Skeletal muscle satellite cell (primary cell): ENCODE results near the gene CDY1. TPM values are rescaled to one million over a fixed set of nuclear protein-coding genes. Genes with fewer than 3 reads are reported as not detected.
"Not testable (repeated sequence)": the region's sequence is repeated elsewhere in the genome, so short reads cannot be mapped to it uniquely, and the experiment has no call there.

Experiments used
- H3K27me3 ChIP-seq: 2 replicates; pipeline ENCODE4 v1.7.0; 2013; ENCODE audit warnings: low read length; ENCODE audit not compliant: control insufficient read depth, insufficient read depth
- H3K36me3 ChIP-seq: 2 replicates; pipeline ENCODE4 v1.7.0; 2013; ENCODE audit warnings: mild to moderate bottlenecking, control low read depth, low read length; ENCODE audit not compliant: insufficient read depth
- H3K4me1 ChIP-seq: 2 replicates; pipeline ENCODE4 v1.7.0; 2013; ENCODE audit warnings: low read length; ENCODE audit not compliant: control insufficient read depth, insufficient read depth
- H3K4me2 ChIP-seq: 2 replicates; pipeline ENCODE4 v1.7.0; 2013; ENCODE audit warnings: mild to moderate bottlenecking, low read length
- H3K4me3 ChIP-seq: 2 replicates; pipeline ENCODE4 v1.7.0; 2013; ENCODE audit warnings: low read length
- H3K9ac ChIP-seq: 2 replicates; pipeline ENCODE4 v1.7.0; 2013; ENCODE audit warnings: mild to moderate bottlenecking, low read depth, low read length, moderate library complexity
- H3K9me3 ChIP-seq: replicated peaks from 2 replicates; pipeline ENCODE4 v1.7.0; 2013; ENCODE audit warnings: mild to moderate bottlenecking, control low read depth, low read length
- total RNA-seq: library from RNA; depleted of rRNA; stranded (reverse); fragments of >200 nt; gene quantifications from 2 replicates; pipeline ENCODE4 v1.2.3, GENCODE V29; 2012; rRNA removed

The CDY1 gene
- total RNA-seq: not detected in 2 replicates

GRCh38 chrY:25621817-25622216, at the start of gene CDY1:
Gene CDY1, plus strand, starts transcription at chrY:25622117. Its CDS starts 326 bp downstream, at chrY:25622443.
- H3K4me1 ChIP-seq, H3K4me2 ChIP-seq, H3K27me3 ChIP-seq, H3K9me3 ChIP-seq, H3K36me3 ChIP-seq, H3K4me3 ChIP-seq, H3K9ac ChIP-seq: not testable (repeated sequence)

- H3K9ac ChIP-seq, H3K27me3 ChIP-seq, H3K36me3 ChIP-seq, H3K9me3 ChIP-seq, H3K4me3 ChIP-seq, H3K4me2 ChIP-seq, H3K4me1 ChIP-seq: not testable (repeated sequence)
These were observed 28.6 kb upstream of the CDY1 start for GRCh38 chrY:25593336-25593735.

GRCh38 chrY:25620209-25620608, 1.7 kb upstream of the CDY1 start:
- not testable (repeated sequence) for H3K4me1 ChIP-seq, H3K9me3 ChIP-seq, H3K4me2 ChIP-seq, H3K27me3 ChIP-seq, H3K36me3 ChIP-seq, H3K9ac ChIP-seq, H3K4me3 ChIP-seq

DNA sequence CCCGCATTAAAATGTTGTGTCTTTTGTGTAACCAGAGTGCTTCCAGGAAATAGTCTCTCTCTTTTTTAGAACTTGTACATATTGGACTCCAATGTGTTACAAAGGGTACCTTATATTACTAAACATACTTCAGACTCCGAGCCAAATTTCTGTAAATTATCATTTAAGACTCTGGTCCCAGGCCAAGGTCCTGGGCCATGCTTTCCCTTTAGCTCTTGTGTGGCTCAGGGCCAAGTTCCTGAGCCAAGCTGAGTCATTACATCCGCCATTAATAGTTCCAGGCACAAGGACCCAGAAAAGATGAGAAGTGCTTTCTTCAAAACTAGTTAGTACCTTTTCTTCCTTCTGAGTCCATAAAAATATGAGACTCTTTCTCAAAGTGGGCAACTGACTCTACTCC, 4.6 kb downstream of the CDY1 start:
- H3K27me3 ChIP-seq, H3K9me3 ChIP-seq, H3K4me1 ChIP-seq, H3K36me3 ChIP-seq, H3K4me2 ChIP-seq, H3K9ac ChIP-seq, H3K4me3 ChIP-seq: not testable (repeated sequence)

DNA sequence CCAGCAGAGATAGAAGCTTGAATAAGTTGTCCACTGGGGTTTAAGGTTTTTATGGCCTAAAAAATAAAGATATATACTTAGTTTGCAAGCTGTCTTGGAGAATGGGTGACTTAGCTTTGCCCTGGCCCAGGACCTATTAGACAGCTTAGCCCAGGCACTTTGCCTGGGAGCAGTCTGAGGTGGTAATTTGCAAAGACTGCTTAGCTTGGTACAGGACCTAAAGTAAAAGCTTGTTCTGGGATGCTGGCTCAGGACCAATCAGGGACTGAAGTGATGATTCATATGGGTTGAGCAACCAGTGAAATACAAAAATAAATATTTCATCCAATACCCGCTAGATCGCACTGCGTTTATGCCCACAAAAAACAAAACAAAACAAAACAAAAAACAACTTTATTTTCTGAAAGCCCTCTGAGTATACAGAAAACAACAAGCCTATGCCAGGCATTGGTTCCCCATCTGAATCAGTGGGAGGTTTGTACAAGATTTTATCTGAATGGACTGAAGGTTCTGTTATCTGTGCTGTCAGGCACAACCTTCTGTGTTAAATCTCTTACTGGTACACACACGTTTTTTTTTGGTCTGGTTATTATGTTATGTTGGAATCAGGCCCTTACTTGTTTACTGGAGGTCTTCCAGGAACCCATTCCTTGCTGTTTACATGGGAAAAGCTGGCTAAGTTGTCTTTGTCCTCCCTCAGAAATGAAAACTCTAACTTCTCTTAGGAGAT, 8.6 kb downstream of the CDY1 start:
- not testable (repeated sequence) for H3K4me2 ChIP-seq, H3K36me3 ChIP-seq, H3K9ac ChIP-seq, H3K27me3 ChIP-seq, H3K9me3 ChIP-seq, H3K4me1 ChIP-seq, H3K4me3 ChIP-seq

GRCh38 chrY:25639852-25640251, 17.9 kb downstream of the CDY1 start:
- H3K4me2 ChIP-seq, H3K9ac ChIP-seq, H3K4me1 ChIP-seq, H3K36me3 ChIP-seq, H3K4me3 ChIP-seq, H3K27me3 ChIP-seq, H3K9me3 ChIP-seq: not testable (repeated sequence)

- H3K36me3 ChIP-seq, H3K27me3 ChIP-seq, H3K4me1 ChIP-seq, H3K9ac ChIP-seq, H3K4me2 ChIP-seq, H3K9me3 ChIP-seq, H3K4me3 ChIP-seq: not testable (repeated sequence)
These were observed 21.4 kb downstream of the CDY1 start for GRCh38 chrY:25643024-25643915.
